Inflammatory macrophage (primary cell): ENCODE data around the gene KHNYN.
"Not testable (repeated sequence)": the region's sequence is repeated elsewhere in the genome, so short reads cannot be mapped to it uniquely, and the experiment has no call there.

Experiments
- DNase-seq, 2 donors: peaks; one replicate each; pipeline ENCODE4 v3.0.0-alpha.2; 2020 to 2022

Gene KHNYN

GRCh38 chr14:24481622-24482324 is 52.0 kb downstream of the KHNYN start:
- DNase-seq, result peak; percentile 33 to 39

- not testable (repeated sequence) for DNase-seq
These were observed 53.0 kb downstream of the KHNYN start for GRCh38 chr14:24482699-24483303.

GRCh38 chr14:24483604-24484252 is 54.0 kb downstream of the KHNYN start:
- DNase-seq, result peak in 1 of 2 donors; percentile 12
